Neural cell (in vitro differentiated cells): ENCODE measurements around the gene SLC8A1. TPM values are rescaled to one million over a fixed set of nuclear protein-coding genes. Genes with fewer than 3 reads are reported as not detected.

Experiments used
- H2AFZ ChIP-seq: fragments of 200-600, 300-800 bp; sonication (generic), shearing (Covaris generic); 2 replicates; pipeline ENCODE4 v1.6.0; 2014; ENCODE audit warnings: low read depth, mild to moderate bottlenecking, antibody characterized with exemption, low read length, moderate library complexity
- H3F3A ChIP-seq: fragments of 200-600 bp; shearing (Covaris generic); 2 replicates; pipeline ENCODE4 v1.6.1; 2016; ENCODE audit warnings: mild to moderate bottlenecking, moderate library complexity, mixed read lengths, antibody characterized with exemption, low read length; ENCODE audit not compliant: insufficient read depth, poor library complexity, severe bottlenecking
- H3K27ac ChIP-seq: fragments of 200-600, 300-800 bp; sonication (generic), shearing (Covaris generic); 2 replicates; pipeline ENCODE4 v1.5.1; 2014; ENCODE audit warnings: mild to moderate bottlenecking, low read length, moderate library complexity
- H3K27me3 ChIP-seq: fragments of 300-800, 200-600 bp; sonication (generic), shearing (Covaris generic); 2 replicates; pipeline ENCODE4 v1.6.0; 2014; ENCODE audit warnings: mild to moderate bottlenecking, low read depth, low read length, moderate library complexity; ENCODE audit not compliant: insufficient read depth
- H3K36me3 ChIP-seq: fragments of 300-800, 200-600 bp; sonication (generic), shearing (Covaris generic); 2 replicates; pipeline ENCODE4 v1.5.1; 2014; ENCODE audit warnings: mild to moderate bottlenecking, antibody characterized with exemption, low read length, moderate library complexity; ENCODE audit not compliant: insufficient read depth
- H3K4me2 ChIP-seq: fragments of 300-800, 200-600 bp; sonication (generic), shearing (Covaris generic); 2 replicates; pipeline ENCODE4 v1.6.0; 2014; ENCODE audit warnings: mild to moderate bottlenecking, low read length
- H3K4me3 ChIP-seq: fragments of 300-800, 200-600 bp; sonication (generic), shearing (Covaris generic); 2 replicates; pipeline ENCODE4 v1.5.1; 2014; ENCODE audit warnings: mild to moderate bottlenecking, low read length, moderate library complexity
- H3K79me2 ChIP-seq: fragments of 200-600 bp; shearing (Covaris generic); replicated peaks from 2 replicates; pipeline ENCODE4 v1.6.0; 2014; ENCODE audit warnings: mild to moderate bottlenecking, low read length, moderate library complexity; ENCODE audit not compliant: insufficient read depth
- H3K9ac ChIP-seq: fragments of 300-800, 200-600 bp; sonication (generic), shearing (Covaris generic); 2 replicates; pipeline ENCODE4 v1.6.1; 2016; ENCODE audit warnings: mild to moderate bottlenecking, low read length, mixed read lengths
- H3K9me2 ChIP-seq: fragments of 200-600 bp; shearing (Covaris generic); 2 replicates; pipeline ENCODE4 v1.6.1; 2016; ENCODE audit warnings: mild to moderate bottlenecking, low read length, mixed read lengths; ENCODE audit not compliant: insufficient read depth
- H3K9me3 ChIP-seq: fragments of 200-600, 300-800 bp; sonication (generic), shearing (Covaris generic); 2 replicates; pipeline ENCODE4 v1.6.1; 2016; ENCODE audit warnings: mild to moderate bottlenecking, mixed run types, low read length, moderate library complexity, mixed read lengths
- H4K20me1 ChIP-seq: fragments of 200-600 bp; shearing (Covaris generic); 2 replicates; pipeline ENCODE4 v1.6.1; 2016; ENCODE audit warnings: mild to moderate bottlenecking, mixed run types; ENCODE audit not compliant: insufficient read depth
- EP300 ChIP-seq: fragments of 450-650 bp; conservative IDR thresholded peaks from 2 replicates; pipeline ENCODE4 v1.6.1; 2014; ENCODE audit warnings: antibody characterized with exemption, mild to moderate bottlenecking, moderate library complexity; ENCODE audit not compliant: poor library complexity, severe bottlenecking
- EZH2 ChIP-seq: fragments of 200-600, 300-800 bp; shearing (Covaris generic), sonication (generic); IDR thresholded peaks from 2 replicates; pipeline ENCODE4 v1.6.1; 2014; ENCODE audit warnings: antibody characterized with exemption, low read length, borderline replicate concordance, mild to moderate bottlenecking; ENCODE audit not compliant: insufficient read depth, poor library complexity, severe bottlenecking
- MXI1 ChIP-seq: fragments of 450-650 bp; conservative IDR thresholded peaks from 2 replicates; pipeline ENCODE4 v1.6.1; 2014; ENCODE audit warnings: antibody characterized with exemption, mild to moderate bottlenecking; ENCODE audit not compliant: poor library complexity, severe bottlenecking
- POLR2AphosphoS5 ChIP-seq: IDR thresholded peaks from 2 replicates; pipeline ENCODE4 v1.6.1; 2012
- RAD21 ChIP-seq: fragments of 450-650 bp; conservative IDR thresholded peaks from 2 replicates; pipeline ENCODE4 v1.6.1; 2014; ENCODE audit warnings: antibody characterized with exemption, mild to moderate bottlenecking, moderate library complexity
- SMC3 ChIP-seq: fragments of 450-650 bp; conservative IDR thresholded peaks from 2 replicates; pipeline ENCODE4 v1.6.1; 2014; ENCODE audit warnings: antibody characterized with exemption, mild to moderate bottlenecking, moderate library complexity; ENCODE audit not compliant: poor library complexity
- TAF1 ChIP-seq: IDR thresholded peaks from 2 replicates; pipeline ENCODE4 v1.6.1; 2012; ENCODE audit warnings: low read depth
- polyA plus RNA-seq: library from polyadenylated mRNA; depleted of rRNA; stranded (reverse); fragments of >200 nt; gene quantifications from 2 replicates; pipeline ENCODE4 v1.2.3, GENCODE V29; 2014
- TF ChIP-seq, protein P1 (sequence below): IDR thresholded peaks from 2 replicates; pipeline ENCODE4 v1.6.1; 2012; ENCODE audit warnings: borderline replicate concordance
- TF ChIP-seq, protein P2 (sequence below): fragments of 450-650 bp; IDR thresholded peaks from 2 replicates; pipeline ENCODE4 v1.5.1; 2014; ENCODE audit warnings: antibody characterized with exemption, mild to moderate bottlenecking, moderate library complexity; ENCODE audit not compliant: poor library complexity, severe bottlenecking

Gene SLC8A1
- polyA plus RNA-seq, 1 donor from 2014 or later = 18.7 TPM

DNA sequence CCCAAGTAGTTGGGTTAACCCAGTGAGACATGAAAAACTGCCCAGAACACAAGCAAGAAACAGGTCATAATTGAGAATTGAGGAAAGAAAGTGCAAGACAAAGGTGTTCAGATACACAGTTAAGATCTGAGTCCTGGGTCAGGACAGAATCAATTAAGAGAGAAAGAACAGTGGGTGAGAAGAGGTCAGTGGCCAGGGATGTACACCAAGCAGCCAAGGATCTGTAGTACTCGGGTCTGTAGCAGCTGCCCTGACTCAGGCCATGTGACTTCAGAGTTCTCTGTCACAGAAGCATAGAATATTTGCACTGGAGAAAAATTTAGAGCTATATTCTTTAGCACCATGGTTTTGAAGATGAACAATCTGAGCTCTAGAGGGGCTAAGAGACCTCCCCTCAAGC lies 141.6 kb downstream of the SLC8A1 start:
- Histone ChIP-seq H3K27me3 (no peaks in the 10 kb centered on the region), H2AFZ (no peak overlapping the region), H3K4me2 (no peak overlapping the region), H3K4me3 (no peak overlapping the region), H3F3A (no peaks in the 10 kb centered on the region), H3K79me2 (no peaks in the 10 kb centered on the region), H3K27ac (no peak overlapping the region), H3K9ac (no peak overlapping the region), H4K20me1 (no peaks in the 10 kb centered on the region), H3K9me3 (no peaks in the 10 kb centered on the region), H3K36me3 (peaks cover 5% of the 10 kb centered on the region), H3K9me2 (no peaks in the 10 kb centered on the region)
- TF ChIP-seq SMC3 (no peak), RAD21 (no peak), POLR2AphosphoS5 (no peak), EZH2 (no peak), MXI1 (no peak), EP300 (no peak)
- TF ChIP-seq, protein P1, sequence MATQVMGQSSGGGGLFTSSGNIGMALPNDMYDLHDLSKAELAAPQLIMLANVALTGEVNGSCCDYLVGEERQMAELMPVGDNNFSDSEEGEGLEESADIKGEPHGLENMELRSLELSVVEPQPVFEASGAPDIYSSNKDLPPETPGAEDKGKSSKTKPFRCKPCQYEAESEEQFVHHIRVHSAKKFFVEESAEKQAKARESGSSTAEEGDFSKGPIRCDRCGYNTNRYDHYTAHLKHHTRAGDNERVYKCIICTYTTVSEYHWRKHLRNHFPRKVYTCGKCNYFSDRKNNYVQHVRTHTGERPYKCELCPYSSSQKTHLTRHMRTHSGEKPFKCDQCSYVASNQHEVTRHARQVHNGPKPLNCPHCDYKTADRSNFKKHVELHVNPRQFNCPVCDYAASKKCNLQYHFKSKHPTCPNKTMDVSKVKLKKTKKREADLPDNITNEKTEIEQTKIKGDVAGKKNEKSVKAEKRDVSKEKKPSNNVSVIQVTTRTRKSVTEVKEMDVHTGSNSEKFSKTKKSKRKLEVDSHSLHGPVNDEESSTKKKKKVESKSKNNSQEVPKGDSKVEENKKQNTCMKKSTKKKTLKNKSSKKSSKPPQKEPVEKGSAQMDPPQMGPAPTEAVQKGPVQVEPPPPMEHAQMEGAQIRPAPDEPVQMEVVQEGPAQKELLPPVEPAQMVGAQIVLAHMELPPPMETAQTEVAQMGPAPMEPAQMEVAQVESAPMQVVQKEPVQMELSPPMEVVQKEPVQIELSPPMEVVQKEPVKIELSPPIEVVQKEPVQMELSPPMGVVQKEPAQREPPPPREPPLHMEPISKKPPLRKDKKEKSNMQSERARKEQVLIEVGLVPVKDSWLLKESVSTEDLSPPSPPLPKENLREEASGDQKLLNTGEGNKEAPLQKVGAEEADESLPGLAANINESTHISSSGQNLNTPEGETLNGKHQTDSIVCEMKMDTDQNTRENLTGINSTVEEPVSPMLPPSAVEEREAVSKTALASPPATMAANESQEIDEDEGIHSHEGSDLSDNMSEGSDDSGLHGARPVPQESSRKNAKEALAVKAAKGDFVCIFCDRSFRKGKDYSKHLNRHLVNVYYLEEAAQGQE = no peak
- TF ChIP-seq, protein P2, sequence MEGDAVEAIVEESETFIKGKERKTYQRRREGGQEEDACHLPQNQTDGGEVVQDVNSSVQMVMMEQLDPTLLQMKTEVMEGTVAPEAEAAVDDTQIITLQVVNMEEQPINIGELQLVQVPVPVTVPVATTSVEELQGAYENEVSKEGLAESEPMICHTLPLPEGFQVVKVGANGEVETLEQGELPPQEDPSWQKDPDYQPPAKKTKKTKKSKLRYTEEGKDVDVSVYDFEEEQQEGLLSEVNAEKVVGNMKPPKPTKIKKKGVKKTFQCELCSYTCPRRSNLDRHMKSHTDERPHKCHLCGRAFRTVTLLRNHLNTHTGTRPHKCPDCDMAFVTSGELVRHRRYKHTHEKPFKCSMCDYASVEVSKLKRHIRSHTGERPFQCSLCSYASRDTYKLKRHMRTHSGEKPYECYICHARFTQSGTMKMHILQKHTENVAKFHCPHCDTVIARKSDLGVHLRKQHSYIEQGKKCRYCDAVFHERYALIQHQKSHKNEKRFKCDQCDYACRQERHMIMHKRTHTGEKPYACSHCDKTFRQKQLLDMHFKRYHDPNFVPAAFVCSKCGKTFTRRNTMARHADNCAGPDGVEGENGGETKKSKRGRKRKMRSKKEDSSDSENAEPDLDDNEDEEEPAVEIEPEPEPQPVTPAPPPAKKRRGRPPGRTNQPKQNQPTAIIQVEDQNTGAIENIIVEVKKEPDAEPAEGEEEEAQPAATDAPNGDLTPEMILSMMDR = no peak

GRCh38 chr2:40304340-40304739 lies 147.6 kb downstream of the SLC8A1 start:
- no peaks in the 10 kb centered on the region for H3K9me3 ChIP-seq
- H3K4me3 ChIP-seq = no peak overlapping the region
- H3K9me2 ChIP-seq = no peaks in the 10 kb centered on the region
- no peak overlapping the region for H3K9ac ChIP-seq
- H4K20me1 ChIP-seq = no peaks in the 10 kb centered on the region
- H3K79me2 ChIP-seq = no peaks in the 10 kb centered on the region
- no peak overlapping the region for H3K4me2 ChIP-seq
- H3K27me3 ChIP-seq = no peaks in the 10 kb centered on the region
- H3K27ac ChIP-seq = no peak overlapping the region
- TF ChIP-seq EZH2 (no peak), TAF1 (no peak), POLR2AphosphoS5 (no peak), MXI1 (no peak), SMC3 (no peak)
- TF ChIP-seq, protein P1 = no peak
- TF ChIP-seq, protein P2 = no peak
- H3F3A ChIP-seq = no peaks in the 10 kb centered on the region
- H3K36me3 ChIP-seq = no peaks in the 10 kb centered on the region
- no peak overlapping the region for H2AFZ ChIP-seq
